Gastroesophageal sphincter (tissue), 4 donors: ENCODE data around the gene HOXA7. TPM values are rescaled to one million over a fixed set of nuclear protein-coding genes. Genes with fewer than 3 reads are reported as not detected.
A peak's percentile ranks its signal among the peaks of the same experiment; 100 is the strongest.

Experiments used
- ATAC-seq: fragments of 150-250 bp; one replicate; pipeline ENCODE4 v1.9.1; 2016; ENCODE audit warnings: mild to moderate bottlenecking, moderate library complexity
- H3K27ac ChIP-seq, 4 donors: fragments of 200-600 bp; sonication (generic) in 3 of 4; 1 replicate in 3 of 4; 2 replicates in 1 of 4; pipeline ENCODE4 v1.5.1; 2016 to 2019
- H3K27me3 ChIP-seq: fragments of 200-600 bp; sonication (generic); one replicate; pipeline ENCODE4 v1.5.1; 2019
- H3K36me3 ChIP-seq, 2 donors: fragments of 200-600 bp; sonication (generic); one replicate each; pipeline ENCODE4 v1.5.1; 2019; ENCODE audit warnings: control low read depth in 1 of 2
- H3K4me1 ChIP-seq, 3 donors: fragments of 200-600 bp; sonication (generic); 1 replicate in 2 of 3; 2 replicates in 1 of 3; pipeline ENCODE4 v1.5.1; 2016 to 2019; ENCODE audit warnings: control low read depth in 2 of 3
- H3K4me3 ChIP-seq, 2 donors: fragments of 200-600 bp; sonication (generic); one replicate each; pipeline ENCODE4 v1.5.1; 2019; ENCODE audit warnings: mild to moderate bottlenecking in 1 of 2, moderate library complexity in 1 of 2
- H3K9me3 ChIP-seq, 3 donors: fragments of 200-600 bp; sonication (generic); one replicate each; pipeline ENCODE4 v1.5.1; 2017 to 2019; ENCODE audit warnings: control low read depth in 2 of 3
- EP300 ChIP-seq: sonication (generic); formaldehyde crosslinking; IDR thresholded peaks from one replicate; pipeline ENCODE4 v1.6.1; 2017; ENCODE audit warnings: antibody characterized with exemption, mild to moderate bottlenecking
- POLR2A ChIP-seq, 2 donors: fragments of 450-650 bp; IDR thresholded peaks; one replicate each; pipeline ENCODE4 v1.6.1; 2017; ENCODE audit warnings: antibody characterized with exemption in 2 of 2, mild to moderate bottlenecking in 2 of 2, moderate library complexity in 1 of 2
- POLR2AphosphoS5 ChIP-seq: sonication (generic); formaldehyde crosslinking; IDR thresholded peaks from one replicate; pipeline ENCODE4 v1.6.1; 2017; ENCODE audit warnings: antibody characterized with exemption
- whole genome bisulfite sequencing, 2 donors: methylation state at CpG; one replicate each; pipeline ENCODE4 v1.1.5; 2018; ENCODE audit warnings: low coverage in 1 of 2; 5-methylcytosine and 5-hydroxymethylcytosine counted together
- total RNA-seq, 4 donors: library from RNA; depleted of rRNA; stranded (reverse); fragments of >200 nt; gene quantifications; one replicate each; pipeline ENCODE4 v1.1.0, GENCODE V29; 2016
- TF ChIP-seq, protein P1 (sequence below), 4 experiments: fragments of 200-600 bp in 2 of 4; fragments of 450-650 bp in 2 of 4; sonication (generic) in 1 of 4; IDR thresholded peaks; one replicate each; pipeline ENCODE4 v1.5.1; 2017 to 2019; ENCODE audit warnings: antibody characterized with exemption in 4 of 4, mild to moderate bottlenecking in 2 of 4, moderate library complexity in 2 of 4

The HOXA7 gene
- total RNA-seq, 4 donors from 2014 or later = 0.85 to 5.1 (median 1.4) TPM

DNA sequence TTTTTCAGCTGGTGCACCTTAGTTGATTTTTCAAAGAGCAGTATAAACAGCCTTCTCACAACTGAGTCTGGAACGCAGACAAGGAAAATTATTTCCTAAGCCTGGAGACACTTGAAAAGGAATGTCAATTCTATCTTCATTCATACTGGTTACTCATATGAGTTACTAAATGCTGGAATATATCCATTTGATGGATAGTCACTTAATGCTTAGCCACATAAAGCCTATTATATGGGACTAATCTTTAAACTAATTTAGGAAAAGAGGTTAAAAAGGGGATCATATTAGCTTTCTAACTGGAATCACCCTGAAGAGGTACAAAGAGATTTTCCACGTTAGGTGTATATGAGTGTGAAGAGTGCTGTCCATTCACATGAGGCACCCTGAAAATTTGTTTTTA lies 24.3 kb downstream of the HOXA7 start:
- Histone ChIP-seq H3K27ac (peak overlapping the region; percentile 80 to 99 (median 98)), H3K36me3 (no peaks in the 10 kb centered on the region), H3K9me3 (no peaks in the 10 kb centered on the region), H3K4me1 (peaks cover 20 to 88% (median 30%) of the 10 kb centered on the region in 3 donors), H3K27me3 (no peaks in the 10 kb centered on the region), H3K4me3 (no peak overlapping the region)
- no peak for TF ChIP-seq POLR2A (IDR thresholded peaks at IDR 0.05)
- TF ChIP-seq, protein P1, sequence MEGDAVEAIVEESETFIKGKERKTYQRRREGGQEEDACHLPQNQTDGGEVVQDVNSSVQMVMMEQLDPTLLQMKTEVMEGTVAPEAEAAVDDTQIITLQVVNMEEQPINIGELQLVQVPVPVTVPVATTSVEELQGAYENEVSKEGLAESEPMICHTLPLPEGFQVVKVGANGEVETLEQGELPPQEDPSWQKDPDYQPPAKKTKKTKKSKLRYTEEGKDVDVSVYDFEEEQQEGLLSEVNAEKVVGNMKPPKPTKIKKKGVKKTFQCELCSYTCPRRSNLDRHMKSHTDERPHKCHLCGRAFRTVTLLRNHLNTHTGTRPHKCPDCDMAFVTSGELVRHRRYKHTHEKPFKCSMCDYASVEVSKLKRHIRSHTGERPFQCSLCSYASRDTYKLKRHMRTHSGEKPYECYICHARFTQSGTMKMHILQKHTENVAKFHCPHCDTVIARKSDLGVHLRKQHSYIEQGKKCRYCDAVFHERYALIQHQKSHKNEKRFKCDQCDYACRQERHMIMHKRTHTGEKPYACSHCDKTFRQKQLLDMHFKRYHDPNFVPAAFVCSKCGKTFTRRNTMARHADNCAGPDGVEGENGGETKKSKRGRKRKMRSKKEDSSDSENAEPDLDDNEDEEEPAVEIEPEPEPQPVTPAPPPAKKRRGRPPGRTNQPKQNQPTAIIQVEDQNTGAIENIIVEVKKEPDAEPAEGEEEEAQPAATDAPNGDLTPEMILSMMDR (IDR thresholded peaks at IDR 0.05) = no peak
- no peak for TF ChIP-seq POLR2AphosphoS5
- no peak for TF ChIP-seq EP300
- WGBS, 2 donors = 19 to 42% methylated on average over 2 of the region's 2 CpGs
- no peak for ATAC-seq

- Histone ChIP-seq H3K9me3 (no peaks in the 10 kb centered on the region), H3K4me1 (peaks cover 16 to 88% (median 27%) of the 10 kb centered on the region in 3 donors), H3K36me3 (no peaks in the 10 kb centered on the region), H3K27ac (peak overlapping the region; percentile 80 to 99 (median 98)), H3K4me3 (peak overlapping the region; percentile 47 to 84), H3K27me3 (no peaks in the 10 kb centered on the region)
- no peak for ATAC-seq
- 29 to 38% methylated on average over 9 to 12 of the region's 12 CpGs for WGBS, 2 donors
- TF ChIP-seq POLR2AphosphoS5 (no peak), EP300 (no peak), POLR2A (IDR thresholded peaks at IDR 0.05) (no peak)
- TF ChIP-seq, protein P1 (IDR thresholded peaks at IDR 0.05) = no peak
These were observed 25.1 kb downstream of the HOXA7 start for GRCh38 chr7:27131390-27131819.

- H3K9me3 ChIP-seq = no peaks in the 10 kb centered on the region
- H3K27me3 ChIP-seq = no peaks in the 10 kb centered on the region
- peaks cover 16 to 88% (median 27%) of the 10 kb centered on the region in 3 donors for H3K4me1 ChIP-seq
- peak within 1 kb of the TSS; percentile 92 to 99 (median 98) for H3K27ac ChIP-seq
- peak; percentile 95 for ATAC-seq
- peak; percentile 62 to 80 for TF ChIP-seq POLR2A (IDR thresholded peaks at IDR 0.05)
- no peak for TF ChIP-seq EP300
- TF ChIP-seq, protein P1 (IDR thresholded peaks at IDR 0.05) = no peak
- TF ChIP-seq POLR2AphosphoS5 = peak; percentile 73
- WGBS, 2 donors = 0% methylated on average over 8 to 14 of the region's 67 CpGs
- H3K36me3 ChIP-seq = no peaks in the 10 kb centered on the region
- peak within 1 kb of the TSS; percentile 47 to 84 for H3K4me3 ChIP-seq
These were observed 25.7 kb downstream of the HOXA7 start, which contains the start of gene HOXA4 for GRCh38 chr7:27130540-27131389. TSS of gene HOXA4 (minus strand) at chr7:27130757. CDS start at chr7:27130733, 24 bp downstream.

GRCh38 chr7:27129729-27130539 lies 26.5 kb downstream of the HOXA7 start:
- peak; percentile 14 to 22 for TF ChIP-seq POLR2A (IDR thresholded peaks at IDR 0.05)
- TF ChIP-seq, protein P1 (IDR thresholded peaks at IDR 0.05) = peak in 3 of 4 experiments; percentile 30 to 56 (median 48)
- TF ChIP-seq EP300 = no peak
- WGBS, 2 donors = 7 to 21% methylated on average over 3 to 15 of the region's 72 CpGs
- H3K9me3 ChIP-seq = no peaks in the 10 kb centered on the region
- peak overlapping the region; percentile 92 to 99 (median 98) for H3K27ac ChIP-seq
- peaks cover 13 to 88% (median 32%) of the 10 kb centered on the region in 3 donors for H3K4me1 ChIP-seq
- peak overlapping the region; percentile 47 to 84 for H3K4me3 ChIP-seq
- H3K27me3 ChIP-seq = no peaks in the 10 kb centered on the region
- no peaks in the 10 kb centered on the region for H3K36me3 ChIP-seq
- ATAC-seq = peak; percentile 44
